GM18498 (cell line): ENCODE measurements around the gene UEVLD.
"Not testable (repeated sequence)": the region's sequence is repeated elsewhere in the genome, so short reads cannot be mapped to it uniquely, and the experiment has no call there.

ENCODE experiments used
- ATAC-seq: cut with Tn5 transposase; IDR thresholded peaks from one replicate; pipeline ENCODE4 v1.9.1; 2021; ENCODE audit warnings: mild to moderate bottlenecking, moderate library complexity; ENCODE audit not compliant: unreplicated experiment

The UEVLD gene

GRCh38 chr11:18588297-18589252 lies at the start of gene UEVLD:
TSS of gene UEVLD (minus strand) at chr11:18588734. CDS start at chr11:18588654, 80 bp downstream.
- ATAC-seq, result peak; percentile 69

DNA sequence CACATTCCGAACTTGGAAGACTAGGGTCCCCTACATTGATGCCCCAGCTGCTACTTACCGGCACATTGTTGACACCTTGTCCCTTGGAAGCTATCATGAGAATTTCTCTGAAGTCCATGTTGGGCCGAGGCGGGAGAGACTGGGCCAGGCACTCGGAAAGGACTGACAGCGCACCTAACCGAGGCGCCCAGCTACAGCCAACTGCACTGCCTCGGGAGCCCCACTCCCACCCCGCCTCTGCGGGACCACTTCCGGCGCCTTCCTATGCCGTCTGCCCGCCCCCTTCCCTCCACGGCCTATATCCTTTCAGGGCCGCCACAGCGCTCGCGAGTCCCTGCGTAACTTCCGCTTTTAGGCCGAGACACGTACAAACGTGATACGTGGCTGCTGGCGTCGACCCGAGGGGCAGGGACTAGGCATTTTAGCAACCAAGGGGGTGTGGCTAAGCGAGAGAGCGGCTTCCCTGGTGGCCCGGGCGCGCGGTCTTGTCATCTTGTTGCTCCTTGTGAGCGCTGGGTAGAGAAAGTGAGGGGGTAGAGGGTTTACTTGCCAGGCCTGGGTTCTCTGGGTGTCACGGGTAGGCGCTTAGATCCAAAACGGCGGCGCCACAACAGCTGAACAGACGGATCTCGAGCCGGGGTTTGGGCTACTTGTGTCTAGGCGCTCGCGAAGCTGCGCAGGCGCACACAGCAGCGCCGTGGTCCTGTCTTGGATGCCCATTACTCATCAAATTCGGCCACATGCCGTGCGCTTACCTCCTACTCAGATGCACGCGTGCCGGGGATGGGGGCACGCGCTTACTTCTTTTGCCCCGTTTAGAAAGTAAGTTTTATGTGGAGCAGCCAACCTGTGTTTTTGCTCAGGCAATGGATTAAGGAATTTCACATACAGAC lies 45.9 kb upstream of the UEVLD start, which contains the start of gene SPTY2D1:
Gene SPTY2D1, minus strand, starts transcription at position 203 of the 893 bp plus-strand sequence. Its CDS starts 85 bp downstream, at position 118.
- peak; percentile 94 for ATAC-seq

DNA sequence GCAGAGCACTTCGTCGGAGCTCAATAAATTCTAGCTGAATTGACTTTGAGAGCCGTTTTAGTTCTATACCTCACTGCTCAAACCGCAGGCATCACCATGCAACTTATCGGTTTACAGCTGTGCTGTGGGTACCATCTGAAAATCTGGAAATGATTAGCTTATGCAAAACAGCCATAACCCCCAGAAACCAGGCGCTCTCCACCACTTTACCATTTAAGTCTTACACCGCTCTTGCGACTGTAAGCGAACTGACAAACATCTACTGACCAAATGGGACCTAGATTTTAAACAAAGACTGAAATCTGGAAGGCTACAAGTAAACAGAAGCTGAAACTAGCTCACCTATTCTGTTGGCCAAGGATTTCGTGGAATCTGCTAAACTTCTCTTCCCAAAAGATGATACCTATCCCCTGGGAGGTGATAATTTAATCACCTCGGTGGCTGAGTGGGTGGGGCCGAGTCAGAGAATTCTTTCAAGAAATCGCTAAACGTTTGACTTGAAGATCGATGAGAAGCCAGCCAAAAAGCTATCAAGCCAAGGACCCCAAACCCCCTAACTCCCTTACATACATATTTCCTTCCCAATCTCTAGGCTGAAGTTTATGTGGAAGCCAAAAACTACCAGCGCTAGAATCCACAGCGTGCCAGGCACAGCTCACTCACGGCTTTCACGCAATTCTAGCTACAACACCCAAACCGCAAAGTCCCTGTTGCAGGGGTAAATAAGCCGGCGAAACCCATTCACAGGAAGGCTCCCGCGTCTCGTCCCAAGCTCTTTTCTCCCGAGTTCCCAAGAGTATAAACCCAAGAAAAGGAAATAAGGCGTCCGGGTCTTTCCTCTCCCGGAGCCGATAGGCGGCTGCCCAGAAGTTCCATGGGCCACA lies 45.0 kb upstream of the UEVLD start:
- peak; percentile 63 for ATAC-seq

DNA sequence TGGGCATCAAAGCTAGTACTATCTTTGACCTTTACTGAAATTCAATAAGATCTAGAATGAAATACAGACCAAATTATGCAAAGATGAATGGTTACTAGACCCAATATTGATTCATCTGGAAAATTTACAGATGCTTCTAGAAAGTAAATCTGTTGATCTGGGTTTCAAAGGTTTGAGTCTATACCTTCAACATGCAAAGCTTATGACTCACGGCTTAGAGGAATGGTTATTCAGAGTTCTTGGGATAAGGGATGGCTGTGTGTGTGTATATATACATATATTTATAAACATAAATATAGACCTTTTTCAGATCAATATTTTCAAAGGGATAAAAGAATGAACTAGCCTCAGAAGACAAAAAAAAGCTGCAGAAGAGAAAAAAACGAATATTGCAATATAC lies 44.3 kb upstream of the UEVLD start:
- ATAC-seq, result no peak

DNA sequence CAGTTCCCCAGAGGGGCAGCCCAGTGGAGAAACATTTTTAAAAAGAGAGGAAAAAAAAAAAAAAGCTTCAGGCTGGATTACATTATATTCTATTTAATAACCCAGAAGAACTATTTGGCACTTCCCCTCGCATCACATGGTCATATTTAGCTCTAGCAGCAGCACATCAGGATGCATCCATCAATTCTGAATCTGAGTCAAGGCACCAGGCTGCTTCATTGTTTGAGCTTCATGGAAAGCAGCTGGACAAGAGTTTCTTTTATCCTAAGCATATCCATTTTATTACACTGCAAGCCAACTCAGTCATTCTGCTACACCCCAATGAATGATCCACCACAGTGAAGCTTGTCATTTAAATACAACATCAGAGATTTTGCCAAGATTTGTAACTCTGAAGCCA lies 35.6 kb upstream of the UEVLD start:
- no peak for ATAC-seq

- ATAC-seq, result no peak
These were observed 35.2 kb upstream of the UEVLD start for GRCh38 chr11:18623707-18624106.

DNA sequence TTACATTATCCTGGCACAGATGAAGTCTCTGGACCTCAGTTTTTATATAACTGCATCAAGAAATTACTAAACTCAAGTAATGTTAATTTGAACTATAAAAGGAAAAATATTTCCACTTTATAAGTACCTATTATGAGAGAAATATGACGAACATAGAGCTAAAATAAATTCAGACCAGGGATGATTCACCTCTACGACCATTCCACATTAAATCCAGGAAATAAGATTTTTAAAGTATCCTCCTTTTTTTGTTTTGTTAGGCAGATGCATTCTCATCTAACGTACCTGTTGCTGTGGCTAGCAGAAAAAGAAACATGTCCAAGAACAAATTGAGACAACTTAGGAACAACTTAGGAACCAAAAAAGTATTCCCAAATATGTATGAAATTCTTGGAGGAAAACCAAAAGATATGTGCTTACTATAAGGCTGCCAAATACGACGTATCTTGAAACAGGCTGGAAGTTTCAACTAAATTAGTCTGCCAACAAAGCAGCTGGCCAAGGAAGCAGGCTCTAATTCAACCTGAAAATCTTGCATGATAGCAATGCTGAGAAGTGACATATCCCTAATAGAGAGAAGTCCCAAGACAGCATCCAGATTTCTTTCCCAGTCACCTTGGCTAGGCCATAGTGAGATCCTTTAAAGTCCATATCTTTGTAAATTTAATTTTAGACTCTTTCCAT lies 29.9 kb upstream of the UEVLD start:
- ATAC-seq, result no peak

DNA sequence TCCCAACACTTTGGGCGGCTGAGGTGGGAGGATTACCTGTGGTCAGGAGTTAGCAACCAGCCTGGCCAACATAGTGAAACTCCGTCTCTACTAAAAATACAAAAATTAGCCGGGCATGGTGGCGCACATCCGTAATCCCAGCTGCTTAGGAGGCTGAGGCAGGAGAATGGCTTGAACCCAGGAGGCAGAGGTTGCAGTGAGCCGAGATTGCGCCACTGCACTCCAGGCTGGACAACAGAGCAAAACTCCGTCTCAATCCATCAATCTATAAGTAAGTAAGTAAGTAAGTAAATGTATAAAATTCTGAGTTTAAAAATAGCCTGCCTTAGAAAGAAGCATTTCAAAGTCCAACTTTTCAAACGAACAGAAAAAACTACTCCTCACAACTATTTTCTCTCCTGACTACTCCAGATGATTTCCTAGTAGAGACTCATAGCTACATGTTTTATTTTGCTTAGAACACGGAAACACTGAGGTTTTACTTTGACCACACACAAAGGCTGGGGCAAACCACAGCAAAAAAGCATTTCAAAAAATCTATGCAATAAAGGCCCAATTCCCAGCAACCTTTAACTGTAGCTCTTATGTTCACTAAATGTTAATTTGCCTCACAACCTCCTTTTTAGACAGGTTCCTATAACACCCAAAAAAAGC lies 29.3 kb upstream of the UEVLD start:
- peak; percentile 39 for ATAC-seq

DNA sequence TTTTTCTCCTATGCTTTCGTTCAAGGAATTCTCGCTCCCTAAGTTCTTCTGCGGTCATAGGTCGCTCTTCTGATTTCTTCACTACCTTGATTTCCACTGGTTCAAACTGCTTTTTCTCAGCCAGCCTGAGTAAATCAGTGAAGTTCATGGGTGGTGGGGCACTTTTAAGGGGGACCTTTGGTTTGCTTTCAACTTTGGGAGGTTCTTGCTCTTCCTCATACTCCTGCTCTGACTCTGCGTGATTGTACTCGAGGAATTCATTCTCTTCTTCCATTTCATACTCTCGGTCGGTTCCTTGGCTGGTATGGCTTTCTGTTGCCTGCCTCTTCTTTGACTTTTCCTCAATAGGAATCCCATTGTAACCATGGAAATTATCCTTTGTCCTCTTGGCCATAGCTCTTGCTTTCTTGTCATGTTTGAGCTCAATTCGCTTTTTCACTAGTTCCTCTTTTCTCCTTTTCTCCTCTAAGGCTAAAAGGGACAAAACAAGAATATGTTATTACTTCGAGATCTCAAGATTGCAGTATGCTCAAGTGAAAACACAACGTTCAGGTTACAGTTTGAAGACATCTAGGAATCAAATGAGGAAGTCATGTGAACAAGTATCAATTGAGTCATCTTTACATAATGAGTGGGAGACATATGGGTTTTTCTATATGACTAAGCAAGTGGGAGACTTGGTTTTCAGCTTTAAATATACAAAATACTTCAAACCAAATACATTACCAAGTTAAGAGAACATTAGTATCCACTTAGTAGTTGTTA lies 27.3 kb upstream of the UEVLD start:
- peak; percentile 81 for ATAC-seq

- no peak for ATAC-seq
These were observed 26.1 kb upstream of the UEVLD start for GRCh38 chr11:18614667-18615066.

DNA sequence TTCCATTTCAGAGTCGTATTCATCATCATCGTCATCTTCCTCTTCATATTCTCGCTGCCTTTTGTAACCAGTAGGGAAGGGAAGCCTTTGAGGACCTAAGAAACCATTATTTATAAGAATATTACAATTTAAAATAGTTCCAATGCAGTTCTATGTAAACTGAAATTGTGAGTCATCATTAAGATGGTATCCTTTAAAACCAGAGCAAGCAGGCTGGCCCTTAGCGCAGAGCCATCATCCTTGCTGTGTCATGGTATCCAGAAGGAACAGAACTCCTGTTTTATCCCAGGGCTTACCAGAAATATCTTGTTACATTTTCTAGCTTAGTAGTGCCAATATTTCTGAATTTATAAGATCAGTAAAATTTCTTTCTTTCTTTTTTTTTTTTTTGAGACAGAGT lies 23.9 kb upstream of the UEVLD start:
- no peak for ATAC-seq

GRCh38 chr11:18611196-18611595 lies 22.7 kb upstream of the UEVLD start:
- ATAC-seq, result no peak

DNA sequence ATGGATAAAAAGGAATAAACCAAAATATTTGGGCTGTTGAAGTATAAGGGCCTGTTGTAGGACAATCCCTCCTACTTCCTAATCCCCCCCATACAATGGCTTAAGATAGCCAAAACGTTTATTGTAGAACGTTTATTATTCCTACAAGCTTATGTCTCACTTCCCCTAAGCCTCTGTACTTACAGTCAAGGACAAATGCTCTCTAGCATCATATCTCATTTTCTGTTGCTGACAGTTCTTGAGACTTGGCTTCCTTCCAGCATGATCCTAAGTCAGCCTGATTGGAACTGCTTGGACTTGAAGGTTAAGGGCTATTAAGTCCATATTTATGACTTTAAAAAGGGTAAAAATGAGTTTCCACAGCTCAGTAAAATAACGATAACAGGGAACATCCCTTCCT lies 19.8 kb upstream of the UEVLD start:
- no peak for ATAC-seq

- no peak for ATAC-seq
These were observed 12.5 kb upstream of the UEVLD start for GRCh38 chr11:18600915-18601569.

DNA sequence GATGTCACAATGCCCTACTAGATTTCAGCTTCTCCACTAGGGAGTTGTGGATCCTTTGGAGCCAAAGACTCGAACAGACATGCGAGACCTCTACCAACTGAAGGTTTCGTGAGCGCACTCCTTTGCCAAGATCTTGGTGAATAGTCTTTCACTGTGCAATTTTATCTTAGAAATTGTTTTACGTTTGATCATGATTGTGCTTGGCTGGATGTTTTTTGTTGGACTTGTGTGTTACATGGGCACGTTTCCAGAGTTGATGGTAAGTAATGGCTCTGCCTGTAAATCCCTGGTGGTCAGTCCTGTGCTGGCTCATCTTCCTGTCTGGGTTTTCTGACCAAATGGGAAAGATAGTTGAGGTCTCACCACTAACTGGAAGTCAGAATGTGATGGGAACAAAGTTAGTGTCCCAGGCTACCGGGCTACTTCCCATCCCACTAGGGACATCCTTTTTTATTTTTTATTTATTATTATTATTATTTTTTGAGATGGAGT lies 11.3 kb upstream of the UEVLD start, which contains the start of gene MISFA:
Gene MISFA, plus strand, starts transcription at position 51 of the 492 bp plus-strand sequence. Its CDS starts 140 bp downstream, at position 191.
- ATAC-seq, result no peak

DNA sequence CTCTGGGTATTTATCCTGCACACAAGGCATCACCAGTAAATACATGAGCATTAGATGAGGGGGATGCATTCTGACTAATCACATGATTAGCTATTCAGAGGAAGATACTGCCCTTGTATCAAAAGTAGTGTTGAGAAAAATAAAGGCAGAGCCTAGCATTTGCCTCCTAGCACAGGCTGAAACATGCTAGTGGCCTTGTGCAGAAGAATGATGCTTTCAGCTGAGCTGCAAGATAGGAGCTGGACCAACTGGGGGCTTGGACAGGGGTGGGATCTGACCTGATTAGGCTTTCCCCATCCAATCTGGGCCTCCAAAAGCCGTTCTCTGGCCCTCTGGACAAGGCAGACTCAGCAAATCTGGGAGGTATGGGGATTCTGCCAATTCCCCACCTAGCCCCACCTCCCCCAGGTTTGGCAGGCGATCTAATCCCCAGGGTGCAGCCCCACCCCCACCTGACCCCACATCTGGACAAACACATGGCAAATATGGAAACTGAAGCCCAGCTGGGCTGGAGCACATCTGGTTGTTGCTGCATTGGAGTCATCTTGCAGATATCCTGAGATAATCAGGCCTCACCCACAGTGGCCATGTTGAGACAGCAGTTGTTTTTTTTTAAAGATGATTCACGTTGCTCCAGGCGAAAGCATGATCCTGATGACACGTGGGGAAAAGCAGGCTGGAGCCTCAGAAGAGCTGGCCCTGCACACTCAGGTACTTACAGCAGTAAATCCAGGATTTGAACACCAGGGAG lies 6.6 kb upstream of the UEVLD start:
- no peak for ATAC-seq

DNA sequence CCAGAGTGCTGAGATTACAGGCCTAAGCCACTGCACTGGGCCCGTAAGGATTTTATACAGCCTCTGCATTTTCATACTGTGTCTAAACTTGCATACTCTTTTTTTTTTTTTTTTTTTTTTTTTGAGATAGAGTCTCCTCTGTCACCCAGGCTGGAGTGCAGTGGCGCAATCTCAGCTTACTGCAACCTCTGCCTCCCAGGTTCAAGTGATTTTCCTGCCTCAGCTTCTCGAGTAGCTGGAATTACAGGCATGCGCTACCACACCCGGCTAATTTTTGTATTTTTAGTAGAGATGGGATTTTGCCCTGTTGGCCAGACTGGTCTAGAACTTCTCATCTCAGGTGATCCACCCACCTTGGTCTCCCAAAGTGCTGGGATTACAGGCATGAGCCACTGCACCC lies 5.6 kb upstream of the UEVLD start:
- not testable (repeated sequence) for ATAC-seq
